ENCODE results near the gene GLB1L. TPM values are rescaled to one million over a fixed set of nuclear protein-coding genes. Genes with fewer than 3 reads are reported as not detected.

The GLB1L gene
- polyA plus RNA-seq, 1 donor (not counting 4 experiments of a cell fraction or from before 2014, with no cell fraction given) = 5.2 TPM

DNA sequence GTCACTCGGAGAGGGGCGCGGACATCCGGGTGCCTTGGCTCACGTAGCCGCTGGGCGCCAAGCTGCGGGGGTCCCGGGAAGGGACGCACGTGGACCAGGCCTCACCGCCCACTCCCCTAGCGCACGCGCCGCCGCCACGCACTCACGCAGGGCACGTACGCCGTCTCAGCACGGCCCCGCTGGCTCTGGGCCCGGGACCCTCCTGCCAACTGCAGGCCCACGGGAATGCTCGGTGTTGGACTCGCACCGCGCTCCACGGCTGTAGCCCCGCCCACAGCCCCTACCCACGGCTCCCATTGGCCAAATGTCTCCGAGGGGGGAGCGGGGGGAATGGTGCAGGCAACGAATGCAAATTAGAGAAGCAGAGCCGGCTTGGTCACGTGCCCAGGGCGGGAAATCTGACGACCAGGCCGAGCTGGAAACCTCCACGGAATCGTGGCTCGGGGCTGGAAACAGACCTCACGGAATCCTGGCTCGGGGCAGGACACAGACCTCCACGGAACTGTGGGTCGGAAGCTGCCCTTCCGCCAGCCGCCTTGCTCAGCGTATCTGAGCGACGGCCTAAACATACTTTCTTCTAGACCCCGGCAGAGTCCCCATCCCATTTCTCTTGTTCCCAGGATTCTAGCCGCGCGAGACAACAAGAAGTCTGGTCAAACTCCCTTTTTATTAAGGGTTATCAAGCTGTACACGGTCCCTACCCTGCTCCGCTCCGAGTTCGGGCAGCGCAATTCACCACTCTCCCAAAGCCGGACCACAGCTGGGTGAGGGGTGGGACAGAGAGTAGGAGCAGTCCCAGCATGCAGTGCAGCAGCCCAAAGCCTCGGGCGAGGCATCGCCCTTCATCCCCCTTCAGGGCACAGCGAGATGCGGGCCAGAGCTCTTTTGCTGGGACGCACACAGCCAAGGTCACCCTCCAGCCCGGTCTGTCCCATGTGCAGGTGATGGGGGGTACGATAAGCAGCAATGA, 26.2 kb downstream of the GLB1L start, which contains the start of gene ABCB6:
ABCB6 (minus strand) TSS at position 227 of the 970 bp plus-strand sequence. CDS start 285 bp downstream, outside the sequence.
- DNase-seq (ENCODE audit: low read depth, low spot score) (no peak), FAIRE-seq (no peak)
- dilution Hi-C loops (cut with MboI; ENCODE audit: extremely low pct_ligation_motif_present, low sequenced_read_pairs) = no loop called here

DNA sequence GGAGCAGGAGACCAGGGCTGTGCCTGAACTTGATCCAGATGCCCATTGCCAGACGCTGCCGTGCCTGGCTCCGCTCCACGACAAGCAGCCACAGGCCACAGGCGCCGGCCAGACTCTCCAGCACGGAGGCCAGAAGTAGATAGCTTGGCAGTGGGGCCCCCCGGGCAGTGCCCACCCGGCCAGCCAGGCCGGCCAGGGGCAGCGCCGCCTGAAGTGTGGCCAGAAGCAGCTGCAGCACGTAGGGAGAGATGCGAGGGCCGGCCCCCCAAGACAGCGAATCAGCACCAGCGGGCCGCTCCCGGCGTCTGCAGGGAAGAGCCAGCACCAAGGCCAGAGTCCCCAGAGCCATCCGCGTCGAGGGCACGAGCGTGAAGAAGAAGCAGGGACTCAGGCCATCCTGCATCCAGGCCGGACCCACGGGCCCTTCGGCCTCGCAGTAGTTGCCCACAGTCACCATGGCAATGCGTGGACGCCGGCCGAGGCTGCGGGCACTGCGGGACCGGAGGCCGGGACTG, 27.0 kb downstream of the GLB1L start:
- DNase-seq (ENCODE audit: low read depth, low spot score) = no peak
- H3K9me1 ChIP-seq (ENCODE audit: control insufficient read depth, extremely low read depth, insufficient read depth, low read length) = no peaks in the 10 kb centered on the region
- no peak for TF ChIP-seq CTCF (optimal IDR thresholded peaks at IDR 0.05 in 1 of 3, IDR thresholded peaks at IDR 0.05 in 1 of 3, conservative IDR thresholded peaks at IDR 0.05 in 1 of 3; ENCODE audit: extremely low read depth in 1 of 3, insufficient read depth in 2 of 3, low read length in 3 of 3)
- no peak for TF ChIP-seq EZH2 (IDR thresholded peaks at IDR 0.05; ENCODE audit: low read length)
- H3K4me3 ChIP-seq (ENCODE audit: control insufficient read depth in 2 of 3, extremely low read depth in 1 of 3, insufficient read depth in 2 of 3, low read depth in 1 of 3, low read length in 3 of 3) = peak overlapping the region; percentile 25 to 69 (median 55)
- no peak for FAIRE-seq
- H2AFZ ChIP-seq (ENCODE audit: control insufficient read depth, low read length) = peak overlapping the region; percentile 26
- peaks cover 18% of the 10 kb centered on the region for H3K4me1 ChIP-seq (ENCODE audit: control insufficient read depth, extremely low read depth, insufficient read depth, low read length)
- no peaks in the 10 kb centered on the region for H3K27me3 ChIP-seq (ENCODE audit: control insufficient read depth, extremely low read depth, insufficient read depth, low read length)
- peak overlapping the region; percentile 54 for H3K27ac ChIP-seq (ENCODE audit: control insufficient read depth, insufficient read depth, low read length)
- H3K4me2 ChIP-seq (ENCODE audit: control insufficient read depth, extremely low read depth, insufficient read depth, low read depth, low read length) = peak overlapping the region; percentile 81
- dilution Hi-C loops (cut with MboI; ENCODE audit: extremely low pct_ligation_motif_present, low sequenced_read_pairs) = no loop called here
- H3K36me3 ChIP-seq (ENCODE audit: control insufficient read depth in 2 of 2, extremely low read depth in 1 of 2, insufficient read depth in 2 of 2, low read length in 2 of 2) = peaks cover 19 to 36% of the 10 kb centered on the region in 2 experiments
- no peaks in the 10 kb centered on the region for H4K20me1 ChIP-seq (ENCODE audit: control insufficient read depth, extremely low read depth, insufficient read depth, low read length)
- no peaks in the 10 kb centered on the region for H3K9me3 ChIP-seq (ENCODE audit: control insufficient read depth, low read depth, low read length)
- H3K79me2 ChIP-seq (ENCODE audit: control insufficient read depth, insufficient read depth, low read length) = no peaks in the 10 kb centered on the region
- H3K9ac ChIP-seq (ENCODE audit: control insufficient read depth, extremely low read depth, insufficient read depth, low read length) = peak overlapping the region; percentile 59

More for the DNA sequence above, 26.2 kb downstream of the GLB1L start, which contains the start of gene ABCB6:
- TF ChIP-seq CTCF (optimal IDR thresholded peaks at IDR 0.05 in 1 of 3, IDR thresholded peaks at IDR 0.05 in 1 of 3, conservative IDR thresholded peaks at IDR 0.05 in 1 of 3; ENCODE audit: extremely low read depth in 1 of 3, insufficient read depth in 2 of 3, low read length in 3 of 3) (no peak), EZH2 (IDR thresholded peaks at IDR 0.05; ENCODE audit: low read length) (no peak)
- H3K4me1 ChIP-seq (ENCODE audit: control insufficient read depth, extremely low read depth, insufficient read depth, low read length) = peaks cover 18% of the 10 kb centered on the region
- H3K36me3 ChIP-seq (ENCODE audit: control insufficient read depth in 2 of 2, extremely low read depth in 1 of 2, insufficient read depth in 2 of 2, low read length in 2 of 2) = peaks cover 21 to 40% of the 10 kb centered on the region in 2 experiments
- H3K4me2 ChIP-seq (ENCODE audit: control insufficient read depth, extremely low read depth, insufficient read depth, low read depth, low read length) = peak within 1 kb of the TSS; percentile 81
- no peaks in the 10 kb centered on the region for H3K79me2 ChIP-seq (ENCODE audit: control insufficient read depth, insufficient read depth, low read length)
- peak within 1 kb of the TSS; percentile 59 for H3K9ac ChIP-seq (ENCODE audit: control insufficient read depth, extremely low read depth, insufficient read depth, low read length)
- peak within 1 kb of the TSS; percentile 26 for H2AFZ ChIP-seq (ENCODE audit: control insufficient read depth, low read length)
- H3K9me3 ChIP-seq (ENCODE audit: control insufficient read depth, low read depth, low read length) = no peaks in the 10 kb centered on the region
- H4K20me1 ChIP-seq (ENCODE audit: control insufficient read depth, extremely low read depth, insufficient read depth, low read length) = no peaks in the 10 kb centered on the region
- H3K27ac ChIP-seq (ENCODE audit: control insufficient read depth, insufficient read depth, low read length) = peak within 1 kb of the TSS; percentile 54
- no peaks in the 10 kb centered on the region for H3K9me1 ChIP-seq (ENCODE audit: control insufficient read depth, extremely low read depth, insufficient read depth, low read length)
- H3K4me3 ChIP-seq (ENCODE audit: control insufficient read depth in 2 of 3, extremely low read depth in 1 of 3, insufficient read depth in 2 of 3, low read depth in 1 of 3, low read length in 3 of 3) = peak within 1 kb of the TSS; percentile 25 to 69 (median 55)
- no peaks in the 10 kb centered on the region for H3K27me3 ChIP-seq (ENCODE audit: control insufficient read depth, extremely low read depth, insufficient read depth, low read length)
